Neural progenitor cell (in vitro differentiated cells): ENCODE results near the gene OCA2.

Source experiments
- CTCF ChIP-seq: fragments of 200-600 bp; sonication (generic); IDR thresholded peaks from 2 replicates; pipeline ENCODE4 v1.5.1; 2017; ENCODE audit warnings: antibody characterized with exemption, mild to moderate bottlenecking
- EZH2phosphoT487 ChIP-seq: fragments of 200-600 bp; sonication (generic); IDR thresholded peaks from 2 replicates; pipeline ENCODE4 v1.6.1; 2017; ENCODE audit warnings: antibody characterized with exemption

GRCh38 chr15:28129231-28129848, 30.2 kb upstream of the OCA2 start:
- TF ChIP-seq CTCF (no peak), EZH2phosphoT487 (no peak)
